Stimulated activated CD8-positive, alpha-beta memory T cell treated with anti-CD3 and anti-CD28 coated beads, Interleukin-7, amount 100 ng/mL, for 4 hours (primary cell): ENCODE results near the gene ZDHHC9.
A peak's percentile ranks its signal among the peaks of the same experiment; 100 is the strongest.
"Not testable (repeated sequence)": the region's sequence is repeated elsewhere in the genome, so short reads cannot be mapped to it uniquely, and the experiment has no call there.

Source experiments
- DNase-seq, 2 donors: peaks; one replicate each; pipeline ENCODE4 v3.0.0-alpha.2; 2020; ENCODE audit warnings: low read depth in 2 of 2

The ZDHHC9 gene

DNA sequence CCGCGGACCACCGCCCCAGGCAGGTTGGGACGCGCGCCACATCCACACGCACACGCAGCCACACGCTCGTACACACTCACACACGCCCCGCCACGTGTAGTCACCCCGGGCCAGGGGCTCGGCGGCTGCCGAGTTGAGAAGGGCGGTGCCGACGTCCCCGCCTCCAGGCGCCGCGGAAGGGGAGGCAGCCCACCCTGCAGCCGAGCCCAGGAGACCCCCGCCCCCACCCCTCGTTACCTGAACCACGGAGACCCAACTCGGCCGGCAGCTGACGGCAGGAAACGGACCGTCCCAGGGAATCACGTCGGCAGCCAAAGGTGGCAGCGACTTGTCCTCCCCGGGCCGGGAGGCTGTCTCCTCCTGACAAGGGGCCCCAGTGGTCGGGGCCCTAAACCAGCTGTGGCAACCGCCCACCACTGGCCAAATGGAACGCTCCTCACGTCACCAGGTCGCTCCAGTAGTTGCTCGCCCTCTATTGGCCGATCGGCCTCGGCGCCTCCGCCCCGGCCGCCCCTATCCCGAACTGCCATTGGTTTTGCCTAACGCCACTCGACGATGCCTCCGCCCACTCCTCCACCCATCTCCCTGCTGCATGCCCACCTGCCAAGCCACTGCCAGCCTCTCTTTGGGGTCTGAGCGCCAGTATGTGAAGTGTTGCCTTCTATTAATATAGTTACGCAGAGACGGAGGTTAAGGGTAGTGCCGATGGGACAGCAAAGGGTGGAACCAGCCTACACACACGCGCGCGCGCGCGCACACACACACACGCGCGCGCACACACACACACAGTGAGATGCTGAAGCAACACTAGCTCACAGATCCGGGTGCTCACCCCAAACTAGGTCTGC is at the start of gene ZDHHC9:
ZDHHC9 (minus strand) TSS at position 428 of the 848 bp plus-strand sequence. CDS start 1,941 bp downstream, outside the sequence.
- peak; percentile 75 to 78 for DNase-seq

DNA sequence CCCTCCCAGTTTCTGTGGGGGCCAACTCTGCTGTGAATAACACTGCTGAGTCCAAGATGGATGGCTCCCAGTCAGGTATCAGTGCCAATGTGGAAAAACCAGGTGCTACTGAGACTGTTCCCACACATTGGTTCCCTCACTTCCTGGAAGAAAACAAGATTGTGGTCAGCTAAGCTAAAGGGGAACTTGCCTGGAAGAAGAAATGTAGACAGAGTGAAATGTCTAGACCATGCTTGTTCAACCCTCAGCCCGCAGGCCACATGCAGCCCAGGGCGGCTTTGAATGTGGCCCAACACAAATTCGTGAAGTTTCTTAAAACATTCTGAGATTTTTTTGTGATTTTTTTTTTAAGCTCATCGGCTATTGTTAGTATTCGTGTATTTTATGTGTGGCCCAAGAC is 33.7 kb upstream of the ZDHHC9 start:
- no peak for DNase-seq

DNA sequence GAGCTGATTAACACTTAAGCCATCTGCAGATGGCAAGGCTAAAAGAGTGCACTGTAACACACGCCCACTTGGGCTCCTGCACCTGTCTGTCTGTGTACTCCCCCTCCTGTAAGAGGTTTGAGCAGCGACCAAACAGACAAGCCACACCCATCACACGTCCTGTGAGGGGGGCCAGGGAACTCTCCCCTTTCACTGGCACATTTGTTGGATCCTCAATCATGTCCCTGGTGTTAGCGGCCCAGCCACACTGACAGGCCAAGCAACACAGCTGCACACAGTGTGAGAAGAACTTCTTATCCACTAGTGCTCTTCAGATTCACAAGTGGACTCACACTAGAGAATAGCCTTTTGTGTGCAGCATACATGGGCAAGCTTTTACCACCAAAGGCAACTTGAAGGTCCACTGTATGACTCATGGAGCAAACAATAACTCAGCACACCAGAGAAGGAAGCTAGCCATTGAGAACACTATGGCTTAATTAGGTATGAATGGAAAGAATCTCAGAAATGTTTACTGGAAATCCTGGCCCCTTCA is 33.2 kb upstream of the ZDHHC9 start:
- DNase-seq, result no peak

DNA sequence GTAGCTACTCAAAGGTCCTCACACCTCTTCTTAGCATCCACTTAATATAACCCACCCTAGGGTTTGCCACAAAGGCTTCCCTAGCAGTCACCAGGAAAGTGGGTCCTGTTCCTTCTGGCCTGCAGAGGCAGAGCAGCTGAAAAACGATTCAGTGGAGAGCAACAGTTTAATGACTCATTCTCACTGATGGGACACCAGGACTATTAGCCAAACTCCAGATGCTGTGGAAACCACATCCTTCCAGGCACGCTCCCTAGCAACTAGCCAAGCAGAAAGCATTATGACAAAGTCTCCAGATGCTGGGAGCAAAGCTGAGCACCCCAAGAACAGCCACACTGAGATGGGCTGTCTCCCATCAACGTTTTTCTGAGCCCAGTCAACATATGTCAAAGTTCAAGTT is 32.0 kb upstream of the ZDHHC9 start:
- no peak for DNase-seq

DNA sequence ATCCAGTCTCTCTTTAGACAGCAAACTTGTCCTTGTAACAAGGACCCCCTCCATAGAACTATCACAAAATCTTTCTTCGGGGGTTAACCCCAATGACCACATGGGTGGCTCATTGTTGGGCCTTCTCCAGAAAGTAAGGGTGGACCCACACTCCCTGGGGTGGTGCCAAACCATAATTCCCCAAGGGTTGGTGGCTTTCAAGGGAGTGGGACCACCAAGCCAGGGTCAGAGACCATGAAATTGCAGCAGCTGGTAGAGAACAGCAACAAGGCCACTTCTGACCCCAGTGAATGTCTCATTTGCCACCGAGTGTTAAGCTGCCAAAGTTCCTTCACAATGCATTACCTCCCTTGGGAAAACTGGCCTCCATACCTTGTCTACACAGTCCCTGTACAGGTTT is 28.8 kb upstream of the ZDHHC9 start:
- no peak for DNase-seq

DNA sequence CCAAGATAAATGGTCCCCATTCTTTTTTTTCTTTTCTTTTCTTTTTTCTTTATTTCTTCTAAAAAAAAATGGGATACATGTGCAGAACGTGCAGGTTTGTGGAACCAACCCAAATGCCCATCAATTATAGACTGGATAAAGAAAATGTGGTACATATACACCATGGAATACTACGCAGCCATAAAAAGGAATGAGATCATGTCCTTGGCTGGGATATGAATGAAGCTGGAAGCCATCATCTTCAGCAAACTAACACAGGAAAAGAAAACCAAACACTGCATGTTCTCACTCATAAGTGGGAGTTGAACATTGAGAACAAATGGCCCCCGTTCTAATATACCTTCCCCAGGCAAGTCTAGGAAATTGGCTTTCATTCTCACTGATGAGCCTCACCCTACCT is 22.6 kb upstream of the ZDHHC9 start:
- not testable (repeated sequence) for DNase-seq

DNA sequence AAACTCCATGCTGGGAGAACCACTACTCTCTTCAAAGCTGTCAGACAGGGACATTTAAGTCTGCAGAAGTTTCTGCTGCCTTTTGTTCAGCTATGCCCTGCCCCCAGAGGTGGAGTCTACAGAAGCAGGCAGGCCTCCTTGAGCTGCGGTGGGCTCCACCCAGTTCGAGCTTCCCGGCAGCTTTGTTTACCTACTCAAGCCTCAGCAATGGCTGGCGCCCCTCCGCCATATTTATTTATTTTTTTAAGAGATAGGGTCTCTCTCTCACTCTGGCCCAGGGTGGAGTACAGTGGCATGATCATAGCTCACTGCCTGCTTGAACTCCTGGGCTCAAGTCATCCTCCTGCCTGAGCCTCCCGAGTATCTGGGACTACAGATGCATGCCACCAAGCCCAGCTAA is 15.4 kb upstream of the ZDHHC9 start:
- not testable (repeated sequence) for DNase-seq

DNA sequence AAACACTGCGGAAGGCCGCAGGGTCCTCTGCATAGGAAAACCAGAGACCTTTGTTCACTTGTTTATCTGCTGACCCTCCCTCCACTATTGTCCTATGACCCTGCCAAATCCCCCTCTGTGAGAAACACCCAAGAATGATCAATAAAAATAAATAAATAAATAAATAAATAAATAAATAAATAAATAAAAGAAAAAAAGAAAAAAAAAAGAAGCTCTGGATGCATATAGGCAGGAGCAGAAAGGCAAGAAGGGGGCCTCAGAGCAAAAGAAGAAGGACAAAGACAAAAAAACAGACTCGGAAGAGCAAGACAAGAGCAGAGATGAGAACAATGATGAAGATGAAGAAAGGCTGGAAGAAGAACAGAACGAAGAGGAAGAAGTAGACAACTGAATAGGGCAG is 8.1 kb upstream of the ZDHHC9 start:
- DNase-seq, result not testable (repeated sequence)

DNA sequence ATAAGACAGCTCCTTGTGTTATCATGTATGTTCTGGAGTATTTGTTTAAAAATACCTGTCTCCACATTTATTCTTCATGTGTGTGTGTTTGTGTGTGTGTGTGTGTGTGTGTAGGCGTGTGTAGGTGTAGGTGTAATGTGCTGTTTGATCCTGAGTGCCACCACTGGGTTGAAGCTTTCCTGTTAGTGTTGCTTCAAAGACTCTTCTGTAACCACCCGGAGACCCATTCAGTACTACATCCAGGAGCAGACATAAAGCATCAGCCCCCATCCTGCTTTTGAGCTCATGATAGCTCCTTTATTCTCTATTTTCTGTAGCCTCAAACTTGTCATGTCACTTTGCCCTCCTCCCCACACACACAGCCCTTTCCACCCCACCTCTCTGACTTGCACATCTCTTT is 3.0 kb upstream of the ZDHHC9 start:
- DNase-seq, result no peak

DNA sequence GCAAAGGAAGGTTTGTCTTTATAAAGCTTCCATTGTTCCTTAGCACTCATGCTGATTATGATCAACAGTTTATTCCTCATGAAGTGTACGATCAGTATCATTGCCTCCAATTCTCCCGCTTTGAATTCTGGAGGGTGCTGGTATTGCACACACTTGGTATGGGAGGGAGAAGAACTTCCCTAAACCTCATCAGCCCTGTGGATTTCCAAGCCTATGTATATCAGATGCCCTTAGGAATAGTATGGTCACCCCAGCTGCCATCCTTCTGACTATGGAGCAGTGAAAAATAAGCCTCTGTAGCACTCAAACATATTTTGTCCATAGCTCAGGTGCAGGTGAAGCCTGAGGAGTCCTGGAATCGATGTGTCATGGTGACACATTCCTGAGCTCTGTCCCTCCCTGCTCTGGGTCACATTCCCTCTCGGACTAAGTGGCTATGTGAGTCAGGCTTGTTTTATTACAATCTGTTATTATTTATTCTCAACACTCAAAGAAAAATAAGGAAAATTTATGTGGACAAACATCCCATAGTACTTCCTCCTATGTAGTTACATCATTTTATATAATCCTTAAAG is 2.0 kb upstream of the ZDHHC9 start:
- DNase-seq, result no peak

DNA sequence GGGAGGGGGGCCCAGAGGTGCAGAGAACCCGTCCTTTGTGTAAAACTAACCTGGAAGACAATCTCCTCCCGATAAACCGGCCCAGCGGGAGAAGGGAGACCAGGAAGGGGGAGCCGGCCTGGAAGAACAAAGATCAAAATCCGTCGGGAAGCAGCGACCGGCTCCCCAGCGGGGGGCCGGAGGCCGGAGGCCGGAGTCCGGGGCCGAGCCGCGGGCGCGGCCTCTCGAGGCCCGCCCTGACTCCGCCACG is 552 bp downstream of the ZDHHC9 start:
- no peak for DNase-seq

DNA sequence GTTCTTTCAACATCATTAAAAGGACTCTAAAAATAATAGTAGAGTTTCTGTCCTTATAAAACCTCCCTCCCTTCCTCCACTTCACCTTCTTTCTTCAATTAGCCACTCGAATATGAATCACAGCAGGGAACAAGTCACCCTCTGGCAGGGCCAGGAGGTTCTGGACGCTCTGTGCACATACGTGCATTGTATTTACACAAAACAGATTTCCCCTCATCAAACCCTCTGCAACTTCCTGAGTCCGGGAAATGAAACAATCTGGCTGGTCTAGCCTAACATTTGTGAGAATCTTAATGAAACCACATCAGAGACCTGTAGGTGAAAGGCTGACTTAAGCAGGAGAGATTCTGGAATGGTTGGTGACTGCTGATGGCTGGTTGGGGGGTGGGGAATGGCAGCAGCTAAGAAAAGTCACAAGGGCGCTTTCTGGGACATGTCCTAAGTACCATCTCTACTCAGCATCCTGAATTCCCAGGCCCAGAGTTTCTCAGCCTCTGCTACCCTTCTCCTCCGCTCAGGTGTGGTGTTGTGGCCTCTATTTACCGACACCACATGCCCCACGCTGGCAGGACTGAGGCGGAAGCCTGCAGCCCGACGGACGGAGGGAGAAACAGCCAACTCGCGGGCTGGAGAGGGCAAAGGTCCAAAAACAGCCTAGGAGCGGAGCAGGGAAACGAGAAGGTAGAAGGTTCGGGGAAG is 1.0 kb downstream of the ZDHHC9 start:
- DNase-seq, result no peak

DNA sequence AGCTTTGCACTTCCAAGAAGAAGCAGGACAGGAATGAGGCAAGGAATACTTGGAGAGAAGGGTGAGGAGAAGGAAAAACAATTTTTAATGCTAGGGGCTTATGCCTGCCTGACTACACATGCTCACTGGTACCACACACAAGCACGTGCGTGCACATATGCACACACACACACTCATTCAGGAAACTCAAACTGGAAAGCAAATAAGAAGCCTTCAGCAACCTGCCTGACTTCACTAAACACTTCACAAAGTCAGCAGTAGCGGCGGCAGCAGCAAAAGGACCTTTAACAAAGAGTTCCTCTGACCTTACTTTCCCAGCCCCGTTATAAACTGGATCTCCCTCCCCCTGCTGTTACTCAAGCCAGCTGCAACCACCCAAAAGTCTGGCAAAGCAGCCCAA is 3.3 kb downstream of the ZDHHC9 start:
- no peak for DNase-seq

DNA sequence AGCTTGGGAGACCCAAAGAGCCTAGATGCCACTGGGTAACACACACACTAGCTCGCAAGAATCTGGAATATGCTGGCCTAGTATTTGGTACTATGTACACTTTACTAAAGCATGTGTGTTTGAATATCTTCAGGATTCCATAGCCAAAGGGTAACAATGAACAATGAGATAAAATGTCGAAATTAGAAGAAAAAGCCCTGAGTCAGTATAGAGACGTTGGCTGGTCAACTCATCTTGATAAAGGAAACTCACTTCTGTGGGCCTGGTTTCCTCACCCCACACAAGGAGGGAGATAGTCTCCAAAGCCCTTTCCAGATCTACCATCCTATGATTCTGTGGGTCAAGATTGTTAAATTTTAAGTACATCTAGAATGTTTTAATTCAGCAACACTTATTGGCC is 6.9 kb downstream of the ZDHHC9 start:
- DNase-seq, result no peak

DNA sequence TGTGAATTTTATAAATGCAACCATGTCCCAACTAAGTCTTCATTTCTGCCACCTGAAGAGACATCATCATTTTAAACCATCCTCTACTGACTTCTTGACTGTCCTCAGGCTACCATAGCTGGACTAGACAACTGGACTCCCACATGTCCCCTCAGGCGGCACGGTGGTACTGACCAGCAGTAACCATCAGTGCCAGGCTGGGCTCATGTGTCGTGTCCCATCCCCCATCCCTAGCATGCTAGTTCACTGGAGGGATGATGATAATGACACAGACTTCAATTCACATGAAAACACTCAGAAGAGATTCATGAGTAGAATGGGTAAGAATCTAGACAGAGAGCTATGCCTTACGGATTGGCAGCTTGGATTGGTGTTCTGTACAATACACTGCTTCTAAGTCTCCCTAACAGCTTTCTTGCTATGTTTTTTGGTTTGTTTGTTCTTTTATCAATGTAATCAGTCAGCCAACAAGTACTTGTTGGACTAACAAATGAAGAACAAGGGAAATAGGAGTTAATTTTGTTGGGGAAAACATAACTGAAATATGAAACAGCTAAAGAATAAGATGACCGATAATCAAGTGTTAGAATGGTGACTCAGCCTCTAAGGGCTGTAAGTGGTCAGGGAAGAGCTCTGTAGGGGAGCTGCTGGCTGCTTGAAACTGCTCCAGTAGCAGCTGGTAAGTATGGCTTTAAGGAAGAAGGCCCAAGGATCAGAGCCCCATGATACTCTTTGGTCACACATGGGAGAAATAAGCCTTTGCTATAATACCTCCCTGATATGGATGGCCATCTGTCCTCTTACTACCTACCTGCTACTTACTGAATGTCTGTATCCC is 10.3 kb downstream of the ZDHHC9 start:
- no peak for DNase-seq

DNA sequence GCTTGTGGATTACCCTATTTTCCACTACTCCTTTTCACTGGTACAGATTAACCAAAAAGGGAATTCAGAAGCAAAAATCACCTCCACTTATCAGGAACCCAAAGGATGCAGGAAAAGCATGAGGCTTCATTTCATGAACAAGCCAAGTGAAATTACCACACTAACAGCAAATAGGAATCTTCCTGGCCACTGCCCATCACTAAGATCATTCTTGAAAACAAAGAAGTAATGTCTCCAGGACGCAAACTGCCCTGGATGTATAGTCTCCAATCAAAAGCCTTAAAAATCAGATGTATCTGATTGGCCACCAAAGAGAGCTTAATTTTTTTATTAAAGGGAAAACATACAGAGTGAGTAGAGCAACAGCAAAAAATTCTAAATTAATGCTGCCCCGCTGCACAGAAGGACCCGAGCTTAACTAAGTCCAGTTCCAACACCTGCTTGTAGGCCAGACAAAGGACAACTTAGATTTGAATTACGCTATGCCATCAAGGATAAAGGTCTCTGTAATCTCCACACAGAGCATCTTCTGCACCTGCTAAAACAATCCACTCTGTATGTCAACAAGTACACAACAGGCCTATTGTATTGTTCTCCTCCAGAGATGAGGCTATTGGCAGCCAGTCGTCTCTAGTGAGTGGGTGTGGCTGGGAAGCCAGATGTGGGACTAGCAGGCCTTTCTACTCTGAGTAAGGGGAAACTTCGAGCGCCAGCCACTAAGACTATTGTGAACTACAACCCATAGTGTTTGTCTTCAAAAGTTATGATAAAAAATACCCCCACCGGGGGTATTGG is 12.4 kb downstream of the ZDHHC9 start:
- DNase-seq, result no peak

DNA sequence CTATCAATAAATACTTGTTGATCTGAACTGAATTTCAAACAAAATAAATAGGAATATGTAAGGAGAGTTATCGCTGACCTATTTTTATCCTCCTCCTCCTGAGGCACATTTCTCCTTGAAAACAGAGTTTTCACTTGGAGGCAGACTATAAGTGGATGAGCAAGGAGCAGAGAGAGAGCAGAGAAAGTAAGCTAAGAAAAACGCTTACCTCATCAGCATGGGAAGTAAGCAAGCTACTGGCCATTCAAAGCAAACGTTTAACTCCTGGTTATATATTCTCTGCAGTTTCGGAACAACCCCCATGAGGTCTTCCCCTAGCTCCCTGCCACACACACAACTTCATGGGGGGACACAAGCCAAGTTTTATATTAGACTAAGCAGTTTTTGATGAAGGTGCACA is 13.2 kb downstream of the ZDHHC9 start:
- DNase-seq, result no peak

DNA sequence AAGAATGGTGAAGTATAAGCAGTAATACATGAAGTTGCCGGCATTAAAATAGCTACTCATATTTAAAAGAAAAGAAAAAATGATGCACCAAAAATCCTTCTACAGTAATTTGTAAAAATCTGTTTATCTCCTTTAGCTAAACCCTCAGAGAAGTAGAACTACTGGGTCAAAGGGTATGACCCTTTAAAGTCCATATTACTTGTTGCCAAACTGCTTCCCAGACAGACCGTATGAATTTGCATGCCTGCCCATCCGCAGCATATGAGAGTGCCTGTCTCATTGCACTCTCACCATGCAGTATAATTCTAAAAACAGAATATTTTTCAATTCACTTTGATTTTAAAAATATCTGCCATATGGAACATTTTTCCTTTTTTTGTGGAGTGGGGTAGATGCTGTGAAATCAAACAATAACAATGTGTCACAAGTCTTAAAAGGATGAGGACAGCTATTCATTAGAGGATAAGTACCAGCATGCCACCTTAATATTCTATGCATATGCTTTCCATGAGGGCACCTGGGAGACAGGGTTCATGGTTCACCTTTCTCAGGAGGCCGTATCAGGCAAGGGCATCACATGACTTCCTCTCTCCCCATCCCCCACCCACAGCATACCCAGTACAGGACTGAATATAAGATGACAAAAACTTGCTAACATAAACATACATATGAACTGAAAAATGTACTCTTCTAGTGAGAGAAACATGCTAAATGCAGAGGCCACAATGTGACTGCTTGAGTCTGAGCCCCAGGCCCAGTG is 17.8 kb downstream of the ZDHHC9 start:
- DNase-seq, result no peak

DNA sequence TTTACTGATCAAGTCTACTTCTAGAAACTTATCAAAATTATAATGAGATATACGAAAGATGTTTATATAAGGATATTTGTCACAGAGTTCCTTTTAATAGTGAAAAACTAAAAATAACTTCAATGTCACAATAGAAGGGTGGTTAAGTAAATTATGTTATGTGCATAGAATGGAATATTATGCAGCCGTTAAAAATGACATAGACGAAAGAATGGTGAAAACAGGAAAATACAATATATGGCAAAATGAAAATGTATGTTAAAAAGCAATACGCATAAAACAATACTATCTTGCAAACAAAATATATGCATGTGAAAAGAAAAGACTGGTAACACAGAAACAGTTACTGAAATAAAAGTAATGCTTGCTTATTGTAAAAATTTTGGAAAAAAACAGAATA is 19.1 kb downstream of the ZDHHC9 start:
- no peak for DNase-seq

DNA sequence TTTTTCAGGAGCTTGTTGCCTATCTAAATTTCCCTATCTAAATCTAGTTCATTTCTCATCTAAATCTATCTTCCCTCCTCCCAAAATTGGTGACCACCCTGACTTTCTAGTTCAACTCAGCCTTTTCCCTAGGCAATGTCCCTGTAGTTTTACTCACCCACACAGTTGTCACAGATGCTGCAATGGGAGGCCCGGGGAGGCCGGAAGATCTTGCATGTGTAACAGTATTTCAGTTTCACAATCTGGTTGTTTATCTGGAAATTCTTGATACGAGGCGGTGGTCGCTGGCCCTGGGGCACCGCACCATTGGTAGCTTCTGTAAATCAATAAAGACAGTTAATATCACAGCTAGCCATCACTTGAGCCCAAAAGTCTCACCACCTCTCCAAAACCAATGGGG is 20.2 kb downstream of the ZDHHC9 start:
- DNase-seq, result no peak
